Spleen (tissue), 7 donors: ENCODE data around the gene DGKG.

Experiments used
- POLR2A ChIP-seq, 3 donors: fragments of 450-650 bp; IDR thresholded peaks; one replicate each; pipeline ENCODE4 v1.5.1; 2017; ENCODE audit warnings: antibody characterized with exemption in 3 of 3, mild to moderate bottlenecking in 1 of 3
- TF ChIP-seq, protein P1 (sequence below), 11 experiments: fragments of 200-600 bp in 7 of 11; fragments of 450-650 bp in 4 of 11; sonication (generic) in 4 of 11; IDR thresholded peaks in 8 of 11; conservative IDR thresholded peaks in 3 of 11; 1 replicate in 7 of 11; 2 replicates in 4 of 11; pipeline versions ENCODE4 v1.4.0 to v1.8.0; 2016 to 2021; ENCODE audit warnings: antibody characterized with exemption in 11 of 11, inconsistent platforms in 4 of 11, mild to moderate bottlenecking in 1 of 11
- donor health status: DM: no; HTN: no; CAD: no; lungs with moderate emphysema.
- donor health status: DM: no; HTN: no; CAD: no.
- donor health status: DM: no; HTN: no; CAD: no.

DNA sequence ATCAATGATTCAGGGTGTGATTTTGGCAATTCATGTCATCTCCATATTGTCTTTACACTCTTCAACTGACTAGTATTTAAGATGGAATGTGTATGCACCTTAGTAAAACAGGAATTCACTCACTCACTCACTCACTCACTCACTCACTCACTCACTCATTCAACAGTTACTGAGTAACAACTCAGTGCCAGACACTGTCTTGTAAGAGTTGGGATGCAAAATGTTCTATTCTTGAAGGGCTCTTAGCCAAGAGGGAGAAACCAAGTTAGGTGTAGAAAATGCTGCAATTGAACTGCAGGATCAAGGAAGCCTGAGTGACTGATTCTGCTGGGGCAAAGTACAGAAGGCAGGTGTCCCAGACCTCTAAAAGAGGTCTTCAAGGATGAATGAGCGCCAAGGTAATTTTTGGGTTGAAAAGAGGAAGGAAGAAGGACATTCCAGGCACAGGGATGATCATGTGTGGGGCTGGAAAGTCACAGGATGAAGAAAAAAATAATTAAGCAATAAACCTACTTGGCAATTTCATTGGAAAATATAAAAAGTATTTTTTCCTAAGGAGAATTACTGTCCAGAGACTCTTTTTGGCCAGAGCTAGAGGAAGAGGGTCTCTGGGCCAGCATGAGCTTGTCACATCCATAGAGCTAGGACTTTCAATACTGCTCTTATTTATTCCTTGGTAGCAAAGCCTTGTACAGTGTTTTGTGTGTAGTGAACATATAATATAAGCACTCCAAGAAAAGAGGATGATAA is 194.2 kb downstream of the DGKG start:
- TF ChIP-seq, protein P1, sequence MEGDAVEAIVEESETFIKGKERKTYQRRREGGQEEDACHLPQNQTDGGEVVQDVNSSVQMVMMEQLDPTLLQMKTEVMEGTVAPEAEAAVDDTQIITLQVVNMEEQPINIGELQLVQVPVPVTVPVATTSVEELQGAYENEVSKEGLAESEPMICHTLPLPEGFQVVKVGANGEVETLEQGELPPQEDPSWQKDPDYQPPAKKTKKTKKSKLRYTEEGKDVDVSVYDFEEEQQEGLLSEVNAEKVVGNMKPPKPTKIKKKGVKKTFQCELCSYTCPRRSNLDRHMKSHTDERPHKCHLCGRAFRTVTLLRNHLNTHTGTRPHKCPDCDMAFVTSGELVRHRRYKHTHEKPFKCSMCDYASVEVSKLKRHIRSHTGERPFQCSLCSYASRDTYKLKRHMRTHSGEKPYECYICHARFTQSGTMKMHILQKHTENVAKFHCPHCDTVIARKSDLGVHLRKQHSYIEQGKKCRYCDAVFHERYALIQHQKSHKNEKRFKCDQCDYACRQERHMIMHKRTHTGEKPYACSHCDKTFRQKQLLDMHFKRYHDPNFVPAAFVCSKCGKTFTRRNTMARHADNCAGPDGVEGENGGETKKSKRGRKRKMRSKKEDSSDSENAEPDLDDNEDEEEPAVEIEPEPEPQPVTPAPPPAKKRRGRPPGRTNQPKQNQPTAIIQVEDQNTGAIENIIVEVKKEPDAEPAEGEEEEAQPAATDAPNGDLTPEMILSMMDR (IDR thresholded peaks at IDR 0.05 in 8 of 11, conservative IDR thresholded peaks at IDR 0.05 in 3 of 11), result no peak
- TF ChIP-seq POLR2A (IDR thresholded peaks at IDR 0.05), result no peak
